ENCODE data around the gene DNLZ. TPM values are rescaled to one million over a fixed set of nuclear protein-coding genes. Genes with fewer than 3 reads are reported as not detected.

The DNLZ gene
- total and polyA plus RNA-seq, 9 of the 15 experiments (the other 6 are each of a cell fraction or from before 2014, with no cell fraction given), result 0.17 to 44.6 (median 3.4) TPM

DNA sequence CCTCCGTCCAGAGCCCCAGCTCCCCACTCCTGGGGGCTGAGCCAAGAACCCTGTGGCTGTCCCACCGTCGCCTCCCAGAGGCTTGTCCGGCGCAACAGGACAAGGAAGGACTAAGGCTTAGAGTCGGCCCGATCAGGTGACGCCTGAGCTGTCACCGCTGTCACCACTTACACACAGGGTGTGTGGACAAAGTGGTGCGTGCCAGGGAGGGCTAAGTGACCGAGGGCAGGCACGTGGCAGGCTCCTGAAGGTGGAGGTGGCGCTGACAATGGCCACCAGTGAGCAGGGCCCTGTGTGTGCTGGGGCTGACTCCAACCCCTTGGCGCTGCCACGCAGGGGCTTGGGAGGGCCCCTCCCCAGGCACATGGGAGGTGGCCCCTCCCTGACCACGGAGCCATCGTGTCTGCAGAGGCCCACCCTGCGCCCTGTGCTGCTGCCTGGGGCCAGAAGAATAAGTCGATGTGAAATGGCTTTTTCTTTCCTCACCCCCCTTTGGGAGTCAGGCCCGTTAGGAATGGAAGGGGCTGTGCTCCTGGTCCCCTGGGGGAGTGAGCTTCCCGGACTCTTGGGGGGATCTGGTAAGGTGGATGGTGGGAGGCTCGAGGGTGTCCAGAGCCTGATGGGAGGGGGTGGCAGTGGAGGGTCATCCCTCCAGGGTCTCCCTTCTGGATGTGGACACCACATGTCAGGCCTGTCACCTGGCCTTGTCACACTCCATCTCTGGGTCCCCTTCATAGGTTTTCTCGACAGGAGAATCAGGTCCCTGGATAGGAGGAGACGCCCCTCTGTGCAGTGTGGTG, 38.8 kb downstream of the DNLZ start (continued):
- no peak for TF ChIP-seq POLR2H (tag; IDR thresholded peaks at IDR 0.05; ENCODE audit: low read depth)
- TF ChIP-seq, protein P1, sequence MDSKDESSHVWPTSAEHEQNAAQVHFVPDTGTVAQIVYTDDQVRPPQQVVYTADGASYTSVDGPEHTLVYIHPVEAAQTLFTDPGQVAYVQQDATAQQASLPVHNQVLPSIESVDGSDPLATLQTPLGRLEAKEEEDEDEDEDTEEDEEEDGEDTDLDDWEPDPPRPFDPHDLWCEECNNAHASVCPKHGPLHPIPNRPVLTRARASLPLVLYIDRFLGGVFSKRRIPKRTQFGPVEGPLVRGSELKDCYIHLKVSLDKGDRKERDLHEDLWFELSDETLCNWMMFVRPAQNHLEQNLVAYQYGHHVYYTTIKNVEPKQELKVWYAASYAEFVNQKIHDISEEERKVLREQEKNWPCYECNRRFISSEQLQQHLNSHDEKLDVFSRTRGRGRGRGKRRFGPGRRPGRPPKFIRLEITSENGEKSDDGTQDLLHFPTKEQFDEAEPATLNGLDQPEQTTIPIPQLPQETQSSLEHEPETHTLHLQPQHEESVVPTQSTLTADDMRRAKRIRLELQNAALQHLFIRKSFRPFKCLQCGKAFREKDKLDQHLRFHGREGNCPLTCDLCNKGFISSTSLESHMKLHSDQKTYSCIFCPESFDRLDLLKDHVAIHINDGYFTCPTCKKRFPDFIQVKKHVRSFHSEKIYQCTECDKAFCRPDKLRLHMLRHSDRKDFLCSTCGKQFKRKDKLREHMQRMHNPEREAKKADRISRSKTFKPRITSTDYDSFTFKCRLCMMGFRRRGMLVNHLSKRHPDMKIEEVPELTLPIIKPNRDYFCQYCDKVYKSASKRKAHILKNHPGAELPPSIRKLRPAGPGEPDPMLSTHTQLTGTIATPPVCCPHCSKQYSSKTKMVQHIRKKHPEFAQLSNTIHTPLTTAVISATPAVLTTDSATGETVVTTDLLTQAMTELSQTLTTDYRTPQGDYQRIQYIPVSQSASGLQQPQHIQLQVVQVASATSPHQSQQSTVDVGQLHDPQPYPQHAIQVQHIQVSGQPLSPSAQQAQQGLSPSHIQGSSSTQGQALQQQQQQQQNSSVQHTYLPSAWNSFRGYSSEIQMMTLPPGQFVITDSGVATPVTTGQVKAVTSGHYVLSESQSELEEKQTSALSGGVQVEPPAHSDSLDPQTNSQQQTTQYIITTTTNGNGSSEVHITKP (IDR thresholded peaks at IDR 0.05; ENCODE audit: partially characterized antibody), result peak; percentile 97
- TF ChIP-seq MEIS2 (IDR thresholded peaks at IDR 0.05; ENCODE audit: partially characterized antibody), result peak; percentile 84
- TF ChIP-seq CBFB (CRISPR knock-in tag; IDR thresholded peaks at IDR 0.05), result 0 out of 2 replicates have a peak, but pooled peaks have one; percentile 53
- TF ChIP-seq, protein P2, sequence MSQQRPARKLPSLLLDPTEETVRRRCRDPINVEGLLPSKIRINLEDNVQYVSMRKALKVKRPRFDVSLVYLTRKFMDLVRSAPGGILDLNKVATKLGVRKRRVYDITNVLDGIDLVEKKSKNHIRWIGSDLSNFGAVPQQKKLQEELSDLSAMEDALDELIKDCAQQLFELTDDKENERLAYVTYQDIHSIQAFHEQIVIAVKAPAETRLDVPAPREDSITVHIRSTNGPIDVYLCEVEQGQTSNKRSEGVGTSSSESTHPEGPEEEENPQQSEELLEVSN (IDR thresholded peaks at IDR 0.05; ENCODE audit: borderline replicate concordance in 1 of 2, extremely low read depth in 1 of 2, insufficient read depth in 1 of 2, insufficient read length in 1 of 2, low read depth in 1 of 2, low read length in 1 of 2, poor library complexity in 1 of 2, severe bottlenecking in 1 of 2), result peak in 1 of 2 experiments; percentile 38
- no peak for TF ChIP-seq NR2C1 (IDR thresholded peaks at IDR 0.05)
- TF ChIP-seq NR2C1 (tag; IDR thresholded peaks at IDR 0.05), result no peak
- TF ChIP-seq, protein P3, sequence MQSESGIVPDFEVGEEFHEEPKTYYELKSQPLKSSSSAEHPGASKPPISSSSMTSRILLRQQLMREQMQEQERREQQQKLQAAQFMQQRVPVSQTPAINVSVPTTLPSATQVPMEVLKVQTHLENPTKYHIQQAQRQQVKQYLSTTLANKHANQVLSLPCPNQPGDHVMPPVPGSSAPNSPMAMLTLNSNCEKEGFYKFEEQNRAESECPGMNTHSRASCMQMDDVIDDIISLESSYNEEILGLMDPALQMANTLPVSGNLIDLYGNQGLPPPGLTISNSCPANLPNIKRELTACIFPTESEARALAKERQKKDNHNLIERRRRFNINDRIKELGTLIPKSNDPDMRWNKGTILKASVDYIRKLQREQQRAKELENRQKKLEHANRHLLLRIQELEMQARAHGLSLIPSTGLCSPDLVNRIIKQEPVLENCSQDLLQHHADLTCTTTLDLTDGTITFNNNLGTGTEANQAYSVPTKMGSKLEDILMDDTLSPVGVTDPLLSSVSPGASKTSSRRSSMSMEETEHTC (IDR thresholded peaks at IDR 0.05), result 0 out of 2 replicates have a peak, but pooled peaks have one; percentile 7
- TF ChIP-seq, protein P4, sequence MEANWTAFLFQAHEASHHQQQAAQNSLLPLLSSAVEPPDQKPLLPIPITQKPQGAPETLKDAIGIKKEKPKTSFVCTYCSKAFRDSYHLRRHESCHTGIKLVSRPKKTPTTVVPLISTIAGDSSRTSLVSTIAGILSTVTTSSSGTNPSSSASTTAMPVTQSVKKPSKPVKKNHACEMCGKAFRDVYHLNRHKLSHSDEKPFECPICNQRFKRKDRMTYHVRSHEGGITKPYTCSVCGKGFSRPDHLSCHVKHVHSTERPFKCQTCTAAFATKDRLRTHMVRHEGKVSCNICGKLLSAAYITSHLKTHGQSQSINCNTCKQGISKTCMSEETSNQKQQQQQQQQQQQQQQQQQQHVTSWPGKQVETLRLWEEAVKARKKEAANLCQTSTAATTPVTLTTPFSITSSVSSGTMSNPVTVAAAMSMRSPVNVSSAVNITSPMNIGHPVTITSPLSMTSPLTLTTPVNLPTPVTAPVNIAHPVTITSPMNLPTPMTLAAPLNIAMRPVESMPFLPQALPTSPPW (CRISPR knock-in tag; IDR thresholded peaks at IDR 0.05), result 0 out of 2 replicates have a peak, but pooled peaks have one; percentile 29
- TF ChIP-seq ZFP36 (IDR thresholded peaks at IDR 0.05; ENCODE audit: low read depth, low read length, partially characterized antibody), result peak; percentile 24
- TF ChIP-seq ATF1 (CRISPR knock-in tag; IDR thresholded peaks at IDR 0.05), result no peak
- TF ChIP-seq ATF1 (tag; IDR thresholded peaks at IDR 0.05), result peak; percentile 17; the same call in 1 of the 2 replicates
- peak; percentile 68 for TF ChIP-seq L3MBTL2 (IDR thresholded peaks at IDR 0.05)
- peak in 1 of 2 experiments; percentile 31; a peak in 2 of 4 replicates for TF ChIP-seq RAD21 (CRISPR knock-in tag; conservative IDR thresholded peaks at IDR 0.05 in 1 of 2, IDR thresholded peaks at IDR 0.05 in 1 of 2)
- TF ChIP-seq NRF1 (conservative IDR thresholded peaks at IDR 0.05 in 1 of 2, IDR thresholded peaks at IDR 0.05 in 1 of 2), result peak; percentile 41 to 49; a peak in 3 of 4 replicates
- TF ChIP-seq FOXM1 (IDR thresholded peaks at IDR 0.05; ENCODE audit: low read depth), result no peak
- no peak for TF ChIP-seq FOXM1 (CRISPR knock-in tag; IDR thresholded peaks at IDR 0.05; ENCODE audit: low read depth)

All from K562 (cell line).